Astrocyte of the spinal cord (primary cell): Measurements from ENCODE around the gene KITLG.
"Not testable (repeated sequence)": the region's sequence is repeated elsewhere in the genome, so short reads cannot be mapped to it uniquely, and the experiment has no call there.

Experiments
- DNase-seq: peaks from one replicate; pipeline ENCODE4 v3.0.0; 2011; ENCODE audit warnings: low read depth, low spot score
- H3K4me3 ChIP-seq: 2 replicates; pipeline ENCODE4 v1.5.1; 2011; ENCODE audit warnings: low read depth, mild to moderate bottlenecking, low read length, moderate library complexity
- in situ Hi-C: cut with HindIII; loops from 2 replicates; pipeline ENCODE4 v1.10.0; 2017; ENCODE audit warnings: low sequenced_read_pairs
- TF ChIP-seq, protein P1 (sequence below): IDR thresholded peaks from 2 replicates; pipeline ENCODE4 v1.5.1; 2012; ENCODE audit warnings: low read depth, mild to moderate bottlenecking, low read length, inconsistent platforms

KITLG gene

DNA sequence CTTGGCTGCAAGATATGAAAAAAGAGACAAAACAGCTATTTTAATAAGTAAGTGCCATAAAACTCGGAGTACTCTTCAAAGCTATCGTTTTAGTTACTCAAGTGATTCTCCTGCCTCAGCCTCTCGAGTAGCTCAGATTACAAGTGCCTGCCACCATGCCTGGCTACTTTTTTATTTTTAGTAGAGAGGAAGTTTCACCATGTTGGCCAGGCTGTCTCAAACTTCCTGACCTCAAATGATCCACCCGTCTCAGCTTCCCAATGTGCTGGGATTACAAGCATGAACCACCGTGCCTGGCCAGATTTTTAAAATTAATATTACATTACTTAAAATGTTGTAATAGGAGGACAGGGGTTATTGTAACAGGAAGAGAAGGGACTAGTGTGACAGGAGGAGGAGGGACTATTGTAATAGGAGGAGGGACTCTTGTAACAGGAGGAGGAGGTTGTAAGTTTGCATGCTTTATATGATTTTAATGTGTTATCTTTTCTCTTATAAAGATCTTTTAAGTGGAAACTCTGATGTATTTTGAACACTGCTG lies 61.3 kb downstream of the KITLG start:
- in situ Hi-C loops: no loop called here
- H3K4me3 ChIP-seq: no peak overlapping the region
- TF ChIP-seq, protein P1, sequence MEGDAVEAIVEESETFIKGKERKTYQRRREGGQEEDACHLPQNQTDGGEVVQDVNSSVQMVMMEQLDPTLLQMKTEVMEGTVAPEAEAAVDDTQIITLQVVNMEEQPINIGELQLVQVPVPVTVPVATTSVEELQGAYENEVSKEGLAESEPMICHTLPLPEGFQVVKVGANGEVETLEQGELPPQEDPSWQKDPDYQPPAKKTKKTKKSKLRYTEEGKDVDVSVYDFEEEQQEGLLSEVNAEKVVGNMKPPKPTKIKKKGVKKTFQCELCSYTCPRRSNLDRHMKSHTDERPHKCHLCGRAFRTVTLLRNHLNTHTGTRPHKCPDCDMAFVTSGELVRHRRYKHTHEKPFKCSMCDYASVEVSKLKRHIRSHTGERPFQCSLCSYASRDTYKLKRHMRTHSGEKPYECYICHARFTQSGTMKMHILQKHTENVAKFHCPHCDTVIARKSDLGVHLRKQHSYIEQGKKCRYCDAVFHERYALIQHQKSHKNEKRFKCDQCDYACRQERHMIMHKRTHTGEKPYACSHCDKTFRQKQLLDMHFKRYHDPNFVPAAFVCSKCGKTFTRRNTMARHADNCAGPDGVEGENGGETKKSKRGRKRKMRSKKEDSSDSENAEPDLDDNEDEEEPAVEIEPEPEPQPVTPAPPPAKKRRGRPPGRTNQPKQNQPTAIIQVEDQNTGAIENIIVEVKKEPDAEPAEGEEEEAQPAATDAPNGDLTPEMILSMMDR: no peak
- no peak for DNase-seq

DNA sequence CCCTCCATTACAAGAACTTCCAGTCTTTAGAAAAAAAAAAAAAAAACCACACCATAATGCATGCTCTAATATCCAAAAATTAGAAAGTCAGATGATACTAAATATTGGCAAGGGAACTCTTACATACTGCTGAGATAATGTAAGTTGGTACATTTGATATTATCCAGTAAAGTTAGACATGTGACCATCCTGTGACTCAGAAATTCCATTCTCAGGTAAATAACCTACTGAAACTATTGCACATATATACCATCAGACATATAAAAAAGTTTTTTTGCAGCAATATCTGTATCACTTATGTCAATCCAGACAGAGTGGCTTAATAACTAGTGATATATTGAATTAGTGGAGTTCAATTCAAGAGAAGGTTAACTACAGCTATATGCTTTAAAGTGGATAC lies 63.5 kb downstream of the KITLG start:
- TF ChIP-seq, protein P1: no peak
- no peak overlapping the region for H3K4me3 ChIP-seq
- DNase-seq: no peak
- in situ Hi-C loops: no loop called here

DNA sequence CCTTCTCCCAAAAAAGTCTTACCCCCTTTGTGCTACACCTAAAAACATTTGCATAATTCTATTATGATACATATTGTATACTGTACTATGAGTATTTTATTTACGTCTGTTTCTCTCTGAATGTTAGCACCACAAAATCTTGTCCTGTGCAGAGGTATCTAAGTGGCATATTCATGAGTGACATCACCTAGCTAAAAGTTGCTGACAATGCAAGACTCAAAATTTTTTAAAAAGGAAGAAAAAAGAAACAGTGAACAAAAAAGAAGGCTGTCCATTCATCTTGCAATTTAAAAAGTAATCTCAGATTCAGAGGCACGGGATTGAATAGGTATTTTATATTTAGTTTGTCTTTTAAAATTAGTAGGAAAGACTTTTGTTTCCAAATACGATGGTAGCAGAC lies 69.4 kb downstream of the KITLG start:
- no peak overlapping the region for H3K4me3 ChIP-seq
- in situ Hi-C loops: no loop called here
- no peak for DNase-seq
- TF ChIP-seq, protein P1: no peak

DNA sequence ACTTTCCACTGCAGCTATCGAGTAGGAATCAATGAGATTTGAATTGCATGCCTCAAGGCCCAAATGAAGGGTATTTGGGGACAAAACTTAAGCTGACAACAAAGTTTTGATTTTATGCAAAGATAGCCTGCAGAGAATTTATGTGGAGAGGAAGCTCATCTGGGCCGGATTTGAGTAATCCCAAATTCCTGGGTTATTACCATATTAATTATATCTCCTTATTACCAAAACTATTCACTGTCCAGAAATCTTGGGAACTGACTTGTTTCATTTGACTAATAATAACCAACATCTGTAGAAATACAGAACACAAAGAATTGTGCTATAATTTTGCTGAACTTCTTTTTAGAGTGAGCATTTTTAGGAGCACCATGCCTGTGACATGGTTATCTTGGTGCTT lies 70.4 kb downstream of the KITLG start:
- DNase-seq: no peak
- in situ Hi-C loops: no loop called here
- no peak overlapping the region for H3K4me3 ChIP-seq
- TF ChIP-seq, protein P1: no peak

DNA sequence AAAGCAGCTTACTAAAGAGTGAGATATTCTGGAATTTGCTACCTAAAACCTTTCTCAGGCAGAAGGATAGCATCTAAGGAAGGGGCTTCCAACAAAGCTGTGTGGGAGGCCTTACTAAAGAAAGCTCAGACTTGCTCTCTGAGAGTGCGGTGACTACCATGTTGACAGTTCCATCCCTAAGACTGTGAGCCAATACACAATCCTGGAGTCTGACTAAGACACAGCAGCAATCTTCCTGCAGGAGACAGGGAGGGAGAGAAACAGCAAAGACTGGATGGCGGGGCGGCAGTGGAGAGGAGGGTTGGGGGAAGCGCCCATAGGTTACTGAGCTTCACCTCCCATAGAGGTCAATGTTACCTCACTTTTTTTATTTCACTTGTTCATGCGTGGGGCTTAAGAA lies 70.9 kb downstream of the KITLG start:
- TF ChIP-seq, protein P1: no peak
- in situ Hi-C loops: no loop called here
- no peak for DNase-seq
- no peak overlapping the region for H3K4me3 ChIP-seq

DNA sequence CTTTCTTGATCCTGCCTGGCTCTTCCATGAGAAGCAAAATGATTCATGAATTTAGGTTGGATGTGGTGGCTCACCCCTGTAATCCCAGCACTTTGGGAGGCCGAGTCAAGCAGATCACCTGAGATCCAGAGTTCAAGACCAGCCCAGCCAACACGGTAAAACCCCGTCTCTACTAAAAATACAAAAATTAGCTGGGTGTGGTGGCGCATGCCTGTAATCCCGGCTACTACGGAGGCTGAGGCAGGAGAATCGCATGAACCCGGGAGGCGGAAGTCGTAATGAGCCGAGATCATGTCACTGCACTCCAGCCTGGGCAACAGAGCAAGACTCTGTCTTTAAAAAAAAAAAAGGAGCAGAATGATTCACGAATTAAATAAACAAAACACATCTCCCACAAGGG lies 72.4 kb downstream of the KITLG start:
- in situ Hi-C loops, H3K4me3 ChIP-seq, DNase-seq: not testable (repeated sequence)

DNA sequence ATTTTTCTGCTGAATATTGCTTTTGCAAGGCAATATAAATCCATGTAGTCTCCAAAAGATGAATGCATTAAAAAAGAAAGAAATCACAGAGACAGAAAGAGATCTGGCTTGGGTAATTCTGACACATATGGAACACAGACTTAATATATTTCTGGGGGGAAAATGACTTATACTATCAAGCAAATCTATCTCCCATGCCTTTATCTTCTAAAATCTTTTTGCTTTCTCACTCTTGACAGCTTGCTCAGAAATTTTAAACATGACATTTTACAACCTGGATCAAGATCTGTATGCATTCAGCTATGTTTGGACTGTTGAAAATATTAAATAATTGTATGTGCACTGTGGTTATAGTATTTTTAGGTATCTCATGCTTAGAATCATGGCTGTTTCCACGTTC lies 73.0 kb downstream of the KITLG start:
- H3K4me3 ChIP-seq: no peak overlapping the region
- in situ Hi-C loops: no loop called here
- TF ChIP-seq, protein P1: no peak
- no peak for DNase-seq
